Astrocyte of the spinal cord (primary cell): ENCODE data around the gene PRTFDC1.
A peak's percentile ranks its signal among the peaks of the same experiment; 100 is the strongest.

ENCODE experiments used
- DNase-seq: peaks from one replicate; pipeline ENCODE4 v3.0.0; 2011; ENCODE audit warnings: low read depth, low spot score
- H3K4me3 ChIP-seq: 2 replicates; pipeline ENCODE4 v1.5.1; 2011; ENCODE audit warnings: low read depth, mild to moderate bottlenecking, low read length, moderate library complexity
- CTCF ChIP-seq: IDR thresholded peaks from 2 replicates; pipeline ENCODE4 v1.5.1; 2012; ENCODE audit warnings: low read depth, mild to moderate bottlenecking, low read length, inconsistent platforms
- in situ Hi-C: cut with HindIII; loops from 2 replicates; pipeline ENCODE4 v1.10.0; 2017; ENCODE audit warnings: low sequenced_read_pairs

PRTFDC1 gene

GRCh38 chr10:24865783-24866182 lies 86.6 kb downstream of the PRTFDC1 start:
- no peak overlapping the region for H3K4me3 ChIP-seq
- no peak for DNase-seq
- no peak for TF ChIP-seq CTCF
- in situ Hi-C loops: no loop called here

GRCh38 chr10:24862589-24862988 lies 89.8 kb downstream of the PRTFDC1 start:
- DNase-seq: no peak
- in situ Hi-C loops: no loop called here

DNA sequence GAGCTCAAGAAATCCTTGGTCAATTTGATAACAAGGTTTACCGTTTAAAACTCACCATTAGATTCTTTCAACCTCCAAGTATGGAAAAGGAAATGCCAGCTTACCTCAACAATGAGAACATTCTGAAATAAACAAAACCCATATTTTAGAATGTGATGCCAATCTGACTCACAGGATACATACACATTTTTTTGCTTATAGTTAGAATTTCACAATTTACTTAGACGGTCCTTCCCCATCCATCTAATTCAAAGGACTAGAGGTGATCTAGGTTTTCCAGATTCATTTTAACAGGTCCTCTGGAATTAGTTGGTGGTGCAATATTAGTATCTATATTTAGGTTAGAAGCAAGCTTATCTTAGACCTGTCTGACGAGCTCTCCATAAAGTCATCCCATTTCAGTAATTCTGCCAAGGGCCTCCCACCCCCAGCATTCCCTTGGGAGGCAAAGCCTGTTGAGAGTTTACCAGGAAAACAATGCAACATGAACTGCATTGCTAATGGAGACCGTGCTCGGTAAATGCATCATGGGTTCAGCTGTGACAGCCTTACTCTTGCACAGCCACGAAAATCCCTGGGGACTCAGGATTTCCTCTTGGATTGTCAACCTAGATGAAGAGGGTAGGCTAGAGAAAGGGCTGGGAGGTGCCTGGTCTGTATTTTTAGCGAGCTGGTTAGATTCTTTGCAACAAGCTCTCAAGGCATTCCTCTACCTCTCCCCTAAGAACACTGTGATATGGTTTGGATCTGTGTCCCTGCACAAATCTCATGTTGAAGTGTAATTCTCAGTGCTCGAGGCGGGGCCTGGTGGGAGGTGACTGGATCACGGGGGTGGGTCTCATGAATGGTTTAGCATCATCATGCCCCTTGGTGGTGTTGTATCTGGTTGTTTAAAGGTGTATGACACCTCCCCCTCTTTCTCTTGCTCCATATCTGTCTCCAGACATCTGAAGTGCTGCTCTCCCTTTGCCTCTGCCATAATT lies 93.8 kb downstream of the PRTFDC1 start:
- in situ Hi-C loops: no loop called here

More at GRCh38 chr10:24862589-24862988, 89.8 kb downstream of the PRTFDC1 start:
- H3K4me3 ChIP-seq: no peak overlapping the region
- no peak for TF ChIP-seq CTCF

DNA sequence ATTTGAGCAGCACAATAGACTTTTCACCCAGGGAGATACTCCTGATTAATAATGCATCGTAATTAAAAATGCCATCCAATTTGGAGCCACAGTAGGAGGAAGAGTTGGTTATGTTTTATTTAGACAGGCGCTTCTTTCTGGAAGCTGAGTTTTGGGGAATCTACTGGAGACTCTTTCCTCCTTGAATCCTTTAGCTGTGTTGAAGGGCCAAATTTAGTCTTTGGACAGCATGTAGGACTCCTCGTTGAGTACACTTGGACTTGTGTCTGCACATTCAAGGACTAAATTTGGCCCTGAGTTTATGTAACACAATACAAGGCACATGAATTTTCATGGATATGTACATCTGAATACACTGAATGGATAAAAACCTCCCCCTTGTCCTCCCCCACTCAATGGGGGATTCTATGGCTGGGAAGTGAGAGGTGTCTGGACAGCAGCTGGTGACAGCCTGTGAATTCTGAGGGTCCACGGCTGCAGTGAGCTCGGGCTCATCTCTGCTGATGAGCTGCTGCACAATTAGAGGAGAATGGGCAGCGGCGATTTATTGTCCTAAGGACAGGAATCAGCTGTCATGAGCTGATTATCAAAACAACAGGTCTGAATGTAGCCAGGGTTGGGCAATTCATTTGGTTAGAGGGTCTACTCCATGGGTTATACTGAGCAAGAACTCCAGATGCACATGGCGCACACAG lies 95.2 kb downstream of the PRTFDC1 start:
- no peak for TF ChIP-seq CTCF
- no peak overlapping the region for H3K4me3 ChIP-seq
- DNase-seq: no peak
- in situ Hi-C loops: no loop called here

More for the DNA sequence above, 93.8 kb downstream of the PRTFDC1 start:
- TF ChIP-seq CTCF: no peak
- DNase-seq: peak; percentile 55
- no peak overlapping the region for H3K4me3 ChIP-seq

- TF ChIP-seq CTCF: no peak
- in situ Hi-C loops: no loop called here
- H3K4me3 ChIP-seq: no peak overlapping the region
- DNase-seq: no peak
Observed at GRCh38 chr10:24854256-24854655, 98.2 kb downstream of the PRTFDC1 start.

DNA sequence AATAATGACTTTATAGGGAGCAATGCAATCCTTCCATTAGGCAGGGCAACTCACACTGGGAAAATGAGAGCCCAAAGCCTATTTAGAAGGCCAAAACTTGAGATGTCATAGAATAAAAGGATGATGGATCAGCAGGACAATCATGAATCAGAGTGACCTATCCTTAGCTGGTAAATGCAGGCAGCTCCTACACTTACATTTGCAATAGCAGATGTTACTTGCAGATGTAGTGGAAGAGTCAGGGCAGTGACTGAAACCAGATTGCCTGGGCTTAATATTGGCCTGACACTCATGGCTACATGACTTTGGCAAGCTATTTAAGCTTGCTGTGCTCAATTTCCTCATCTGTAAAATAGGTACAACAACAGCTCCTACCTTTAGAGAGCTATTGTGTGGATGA lies 98.7 kb downstream of the PRTFDC1 start:
- no peak for DNase-seq
- TF ChIP-seq CTCF: no peak
- H3K4me3 ChIP-seq: no peak overlapping the region
- in situ Hi-C loops: no loop called here
